ENCODE data around the gene OR56A1.
"Not testable (repeated sequence)": the region's sequence is repeated elsewhere in the genome, so short reads cannot be mapped to it uniquely, and the experiment has no call there.

Gene OR56A1

GRCh38 chr11:6030708-6031405 lies at the start of gene OR56A1:
Gene OR56A1, minus strand, starts transcription at chr11:6030758. Its CDS starts 3,066 bp downstream, at chr11:6027692.
- TF ChIP-seq CTCF (conservative IDR thresholded peaks at IDR 0.05) (no peak), ZFX (IDR thresholded peaks at IDR 0.05) (no peak)
- no peak within 1 kb of the TSS for H3K27ac ChIP-seq

DNA sequence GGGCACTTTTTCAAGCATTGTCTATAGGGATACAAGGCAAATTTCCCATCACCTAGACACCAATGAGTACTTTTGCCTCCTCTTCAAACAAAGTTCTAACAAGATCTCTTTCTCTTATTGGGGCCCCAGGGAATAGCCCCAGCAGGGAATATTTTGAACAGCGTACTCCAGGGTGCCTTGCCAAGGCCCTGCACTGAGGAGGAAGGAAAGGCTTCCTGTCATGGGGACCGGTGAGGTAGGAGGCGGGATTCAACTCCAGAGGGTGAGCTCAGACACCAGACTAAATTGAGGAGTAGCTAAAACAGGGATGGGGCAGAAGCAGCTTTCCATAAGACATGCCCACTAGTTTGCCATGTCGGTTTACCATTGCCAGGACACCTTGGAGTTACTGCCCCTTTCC lies 48.9 kb upstream of the OR56A1 start:
- TF ChIP-seq CTCF (conservative IDR thresholded peaks at IDR 0.05) (no peak), ZFX (IDR thresholded peaks at IDR 0.05) (no peak)
- H3K27ac ChIP-seq, result no peak overlapping the region

- H3K27ac ChIP-seq, result no peak overlapping the region
- TF ChIP-seq ZFX (IDR thresholded peaks at IDR 0.05) (no peak), CTCF (conservative IDR thresholded peaks at IDR 0.05) (no peak)
Observed at GRCh38 chr11:6077723-6078122, 47.2 kb upstream of the OR56A1 start.

DNA sequence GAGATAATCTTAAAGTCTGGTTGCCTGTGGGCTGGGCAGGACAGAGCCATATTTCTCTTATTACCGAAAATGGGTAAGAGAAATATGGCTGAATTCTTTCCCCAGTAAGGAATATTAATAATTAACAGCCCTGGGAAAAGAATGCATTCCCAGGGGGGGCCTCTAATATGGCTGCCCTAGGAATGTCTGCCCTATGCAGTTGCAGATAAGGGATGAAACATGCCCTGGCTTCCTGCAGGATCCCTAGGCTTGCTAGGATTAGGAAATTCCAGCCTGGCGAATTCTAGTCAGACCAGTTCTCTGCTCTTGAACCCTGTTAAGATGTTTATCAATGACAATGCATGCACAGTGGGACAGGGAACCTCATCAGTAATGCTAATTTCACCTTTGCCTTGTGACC lies 45.9 kb upstream of the OR56A1 start:
- not testable (repeated sequence) for H3K27ac ChIP-seq

GRCh38 chr11:6067502-6067901 lies 36.9 kb upstream of the OR56A1 start:
- no peak for TF ChIP-seq ZFX (IDR thresholded peaks at IDR 0.05)
- no peak for TF ChIP-seq CTCF (conservative IDR thresholded peaks at IDR 0.05)
- no peak overlapping the region for H3K27ac ChIP-seq

- H3K27ac ChIP-seq, result no peak overlapping the region
- peak; percentile 7; the same call in 1 of the 2 replicates for TF ChIP-seq CTCF (conservative IDR thresholded peaks at IDR 0.05)
- no peak for TF ChIP-seq ZFX (IDR thresholded peaks at IDR 0.05)
Observed at GRCh38 chr11:6062691-6063358, 32.3 kb upstream of the OR56A1 start.

DNA sequence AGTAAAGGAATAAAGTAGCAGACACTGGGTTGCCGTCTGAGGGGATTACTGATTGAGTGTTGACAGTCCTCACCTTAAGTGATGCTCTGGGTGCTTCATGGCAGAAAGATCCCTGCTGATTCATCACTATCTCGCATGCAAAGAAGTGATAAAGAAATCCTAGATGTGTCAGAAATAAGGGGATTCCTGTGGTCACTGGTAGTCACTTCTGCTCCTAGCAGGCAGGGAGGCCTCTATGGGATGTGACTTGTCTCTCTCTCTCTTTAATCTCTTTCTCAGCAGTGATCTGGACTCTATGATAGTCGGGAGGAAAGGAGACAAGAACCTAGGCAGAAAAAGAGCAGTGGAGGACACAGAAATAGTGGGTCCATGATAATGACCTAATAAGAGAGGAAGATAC lies 30.9 kb upstream of the OR56A1 start:
- no peak overlapping the region for H3K27ac ChIP-seq
- TF ChIP-seq CTCF (conservative IDR thresholded peaks at IDR 0.05), result no peak
- no peak for TF ChIP-seq ZFX (IDR thresholded peaks at IDR 0.05)

GRCh38 chr11:6057452-6057851 lies 26.9 kb upstream of the OR56A1 start:
- H3K27ac ChIP-seq, result no peak overlapping the region
- no peak for TF ChIP-seq CTCF (conservative IDR thresholded peaks at IDR 0.05)
- TF ChIP-seq ZFX (IDR thresholded peaks at IDR 0.05), result no peak

Data from C4-2B (cell line).